ENCODE measurements around the gene SLC27A2.

GRCh38 chr15:50176869-50177268 is 5.1 kb upstream of the SLC27A2 start:
- TF ChIP-seq CTCF (IDR thresholded peaks at IDR 0.05) (no peak), POLR2A (IDR thresholded peaks at IDR 0.05) (no peak)
